T-cell (primary cell): Measurements from ENCODE around the gene APOM. TPM values are rescaled to one million over a fixed set of nuclear protein-coding genes. Genes with fewer than 3 reads are reported as not detected.

Source experiments
- ATAC-seq, 4 experiments: fragments of 200-7000 bp in 3 of 4; fragments of 150-1000 bp in 1 of 4; cut with Tn5 transposase; replicated peaks in 1 of 4; 1 replicate in 3 of 4; 2 replicates in 1 of 4; pipeline ENCODE4 v1.10.0; 2021; ENCODE audit warnings: moderate library complexity in 3 of 4, mild to moderate bottlenecking in 2 of 4, moderate number of reproducible peaks in 1 of 4
- CTCF ChIA-PET, 2 donors: fragments of 300-600 bp; sonication (Branson Sonifier 250); formaldehyde crosslinking; loops; one replicate each; lab custom pipeline; 2022; ENCODE audit warnings: antibody characterized with exemption in 2 of 2; lab: Charles Lee
- POLR2A ChIA-PET, 2 donors: fragments of 300-600 bp; sonication (Branson Sonifier 250); formaldehyde crosslinking; loops; one replicate each; lab custom pipeline; 2022; ENCODE audit warnings: antibody characterized with exemption in 2 of 2; lab: Charles Lee
- DNase-seq, 35 experiments: peaks; one replicate each; pipeline versions ENCODE4 v3.0.0 to v3.0.0-alpha.2; 2013 to 2023
- H3K27ac ChIP-seq: one replicate; pipeline ENCODE4 v1.5.1; 2013; ENCODE audit warnings: low read length
- H3K27me3 ChIP-seq, 2 experiments: replicated peaks in 1 of 2; 1 replicate in 1 of 2; 2 replicates in 1 of 2; pipeline versions ENCODE4 v1.6.1 to v1.7.0; 2013; ENCODE audit warnings: low read length in 1 of 2, mixed read lengths in 1 of 2; ENCODE audit not compliant: control insufficient read depth in 2 of 2, insufficient read depth in 2 of 2; ENCODE audit errors: extremely low read depth in 1 of 2
- H3K36me3 ChIP-seq, 2 donors: 1 replicate in 1 of 2; 2 replicates in 1 of 2; pipeline versions ENCODE4 v1.6.1 to v1.7.0; 2013; ENCODE audit warnings: low read length in 1 of 2; ENCODE audit not compliant: control insufficient read depth in 2 of 2, insufficient read depth in 1 of 2; ENCODE audit errors: extremely low read depth in 1 of 2
- H3K4me1 ChIP-seq, 2 experiments: 1 replicate in 1 of 2; 2 replicates in 1 of 2; pipeline versions ENCODE4 v1.6.1 to v1.7.0; 2013; ENCODE audit warnings: low read length in 2 of 2, mixed read lengths in 1 of 2; ENCODE audit not compliant: insufficient read depth in 2 of 2, control insufficient read depth in 1 of 2; ENCODE audit errors: extremely low read depth in 1 of 2
- H3K4me3 ChIP-seq, 2 donors: 1 replicate in 1 of 2; 2 replicates in 1 of 2; pipeline versions ENCODE4 v1.5.1 to v1.7.0; 2013; ENCODE audit warnings: mild to moderate bottlenecking in 2 of 2, low read length in 1 of 2, moderate library complexity in 1 of 2; ENCODE audit not compliant: control insufficient read depth in 1 of 2; ENCODE audit errors: extremely low read depth in 1 of 2
- H3K9me3 ChIP-seq: 2 replicates; pipeline ENCODE4 v1.7.0; 2013
- H3K27ac Mint-ChIP-seq, 2 donors: one replicate each; pipeline ENCODE4 v1.8.0; 2020 to 2021; ENCODE audit warnings: mild to moderate bottlenecking in 2 of 2, mixed read lengths in 2 of 2
- H3K27me3 Mint-ChIP-seq, 2 donors: one replicate each; pipeline ENCODE4 v1.8.0; 2021 to 2022; ENCODE audit warnings: mixed read lengths in 2 of 2
- H3K36me3 Mint-ChIP-seq: one replicate; pipeline ENCODE4 v1.8.0; 2021; ENCODE audit warnings: mixed read lengths
- H3K4me1 Mint-ChIP-seq, 3 donors: one replicate each; pipeline ENCODE4 v1.8.0; 2020 to 2022; ENCODE audit warnings: mixed read lengths in 3 of 3, mild to moderate bottlenecking in 1 of 3
- H3K4me3 Mint-ChIP-seq, 3 donors: one replicate each; pipeline ENCODE4 v1.8.0; 2020 to 2022; ENCODE audit warnings: mild to moderate bottlenecking in 3 of 3, mixed read lengths in 3 of 3, moderate library complexity in 3 of 3
- H3K9me3 Mint-ChIP-seq, 3 donors: one replicate each; pipeline ENCODE4 v1.8.0; 2020 to 2022; ENCODE audit warnings: mixed read lengths in 3 of 3
- WGBS: methylation state at CpG from one replicate; pipeline ENCODE4 v1.1.5; 2013; ENCODE audit warnings: missing lambda C conversion rate; ENCODE audit not compliant: insufficient coverage; 5-methylcytosine and 5-hydroxymethylcytosine counted together
- total RNA-seq, 35 experiments: library from RNA in 6 of 35; stranded (reverse) in 6 of 35; fragments of 120-200 nt in 1 of 35; gene quantifications; one replicate each; pipeline versions ENCODE4 v1.2.1 to v1.2.4 and lab custom pipeline; 2013 to 2026

Gene APOM
- total RNA-seq, 5 donors from 2014 or later (not counting 1 experiment from before 2014, with no cell fraction given), result 1.4 to 3.6 (median 3.2) TPM

- ChIA-PET POLR2A (no interaction called here), CTCF (no interaction called here)
- Histone ChIP-seq H3K9me3 (no peaks in the 10 kb centered on the region), H3K27me3 (no peaks in the 10 kb centered on the region), H3K4me3 (no peak overlapping the region), H3K36me3 (peaks cover 26 to 98% of the 10 kb centered on the region in 2 donors), H3K4me1 (no peaks in the 10 kb centered on the region), H3K27ac (no peak overlapping the region)
- Mint-ChIP-seq H3K27ac (no peak overlapping the region), H3K36me3 (peaks cover 62% of the 10 kb centered on the region), H3K27me3 (no peaks in the 10 kb centered on the region), H3K4me1 (peaks cover 0 to 14% (median 3%) of the 10 kb centered on the region in 3 donors), H3K9me3 (no peaks in the 10 kb centered on the region), H3K4me3 (no peak overlapping the region)
- DNase-seq (no peak), ATAC-seq (no peak)
- 94% methylated on average over 5 of the region's 7 CpGs for WGBS
Observed at GRCh38 chr6:31629014-31629413, 26.7 kb upstream of the APOM start.

DNA sequence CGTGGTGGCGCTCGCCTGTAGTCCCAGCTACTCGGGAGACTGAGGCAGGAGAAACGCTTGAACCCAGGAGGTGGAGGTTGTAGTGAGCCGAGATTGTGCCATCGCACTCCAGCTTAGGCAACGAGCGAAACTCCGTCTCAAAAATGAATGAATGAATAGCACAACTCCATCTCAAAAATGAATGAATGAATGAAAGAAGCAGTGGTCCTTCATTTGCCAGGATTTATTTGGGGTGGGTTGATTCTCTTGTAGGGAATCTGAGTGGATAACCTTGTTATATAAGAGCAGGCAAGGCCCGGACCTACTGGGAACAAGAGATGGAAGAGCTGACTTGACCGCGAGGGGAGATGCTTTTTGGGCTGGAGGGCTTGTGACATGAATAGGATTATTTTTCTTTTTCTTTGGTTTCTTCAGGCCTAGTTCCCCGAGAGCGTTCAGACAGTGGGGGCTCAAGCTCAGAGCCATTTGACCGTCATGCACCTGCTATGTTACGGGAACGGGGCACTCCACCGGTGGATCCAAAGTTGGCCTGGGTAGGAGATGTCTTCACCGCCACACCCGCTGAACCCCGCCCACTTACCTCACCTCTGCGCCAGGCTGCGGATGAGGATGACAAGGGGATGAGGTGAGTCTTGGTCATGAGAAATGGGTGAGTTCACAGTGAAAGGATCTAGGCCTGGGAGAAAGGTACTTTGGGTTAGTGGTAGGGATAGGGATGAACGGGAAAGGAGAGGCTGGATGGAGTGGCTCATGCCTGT lies 25.3 kb upstream of the APOM start:
- no peaks in the 10 kb centered on the region for H3K27me3 ChIP-seq
- Mint-ChIP-seq H3K4me3 (no peak overlapping the region), H3K36me3 (peaks cover 60% of the 10 kb centered on the region), H3K27me3 (no peaks in the 10 kb centered on the region), H3K9me3 (no peaks in the 10 kb centered on the region), H3K27ac (no peak overlapping the region), H3K4me1 (peaks cover 0 to 14% (median 3%) of the 10 kb centered on the region in 3 donors)
- H3K9me3 ChIP-seq, result no peaks in the 10 kb centered on the region
- H3K27ac ChIP-seq, result no peak overlapping the region
- H3K4me1 ChIP-seq, result no peaks in the 10 kb centered on the region
- no peak for DNase-seq
- ChIA-PET CTCF (no interaction called here), POLR2A (no interaction called here)
- ATAC-seq, result no peak
- H3K36me3 ChIP-seq, result peaks cover 33 to 98% of the 10 kb centered on the region in 2 donors
- WGBS, result 93% methylated on average over 14 of the region's 25 CpGs
- H3K4me3 ChIP-seq, result no peak overlapping the region

GRCh38 chr6:31631209-31631608 lies 24.5 kb upstream of the APOM start:
- ChIA-PET POLR2A (no interaction called here), CTCF (no interaction called here)
- DNase-seq (no peak), ATAC-seq (peak in 1 of 4 experiments; percentile 10)
- Histone ChIP-seq H3K27ac (no peak overlapping the region), H3K27me3 (no peaks in the 10 kb centered on the region), H3K4me1 (no peaks in the 10 kb centered on the region), H3K9me3 (no peaks in the 10 kb centered on the region), H3K4me3 (no peak overlapping the region), H3K36me3 (peaks cover 40 to 98% of the 10 kb centered on the region in 2 donors)
- Mint-ChIP-seq H3K9me3 (no peaks in the 10 kb centered on the region), H3K4me3 (no peak overlapping the region), H3K4me1 (peaks cover 0 to 14% (median 3%) of the 10 kb centered on the region in 3 donors), H3K27me3 (no peaks in the 10 kb centered on the region), H3K36me3 (peaks cover 60% of the 10 kb centered on the region), H3K27ac (no peak overlapping the region)
- WGBS, result 99% methylated on average over 9 of the region's 16 CpGs

GRCh38 chr6:31631681-31632278 lies 23.9 kb upstream of the APOM start:
- peak in 1 of 4 experiments; percentile 5 for ATAC-seq
- Mint-ChIP-seq H3K27me3 (no peaks in the 10 kb centered on the region), H3K4me3 (no peak overlapping the region), H3K36me3 (peaks cover 61% of the 10 kb centered on the region), H3K4me1 (peaks cover 0 to 14% (median 3%) of the 10 kb centered on the region in 3 donors), H3K9me3 (no peaks in the 10 kb centered on the region), H3K27ac (no peak overlapping the region)
- no peak overlapping the region for H3K4me3 ChIP-seq
- WGBS, result 97% methylated on average over 19 of the region's 32 CpGs
- CTCF ChIA-PET, result no interaction called here
- no peaks in the 10 kb centered on the region for H3K9me3 ChIP-seq
- no peak overlapping the region for H3K27ac ChIP-seq
- DNase-seq, result no peak
- no peaks in the 10 kb centered on the region for H3K27me3 ChIP-seq
- H3K4me1 ChIP-seq, result no peaks in the 10 kb centered on the region
- POLR2A ChIA-PET, result no interaction called here
- peaks cover 40 to 98% of the 10 kb centered on the region in 2 donors for H3K36me3 ChIP-seq

GRCh38 chr6:31632279-31632946 lies 23.3 kb upstream of the APOM start:
- H3K4me1 Mint-ChIP-seq, result peaks cover 0 to 11% (median 3%) of the 10 kb centered on the region in 3 donors
- H3K4me3 Mint-ChIP-seq, result no peak overlapping the region
- Histone ChIP-seq H3K9me3 (no peaks in the 10 kb centered on the region), H3K36me3 (peaks cover 39 to 98% of the 10 kb centered on the region in 2 donors), H3K27ac (no peak overlapping the region), H3K4me1 (no peaks in the 10 kb centered on the region), H3K27me3 (no peaks in the 10 kb centered on the region), H3K4me3 (no peak overlapping the region)
- ATAC-seq (no peak), DNase-seq (no peak)
- no peak overlapping the region for H3K27ac Mint-ChIP-seq
- no peaks in the 10 kb centered on the region for H3K9me3 Mint-ChIP-seq
- ChIA-PET CTCF (no interaction called here), POLR2A (no interaction called here)
- H3K27me3 Mint-ChIP-seq, result no peaks in the 10 kb centered on the region
- 98% methylated on average over 9 of the region's 26 CpGs for WGBS
- H3K36me3 Mint-ChIP-seq, result peaks cover 62% of the 10 kb centered on the region

DNA sequence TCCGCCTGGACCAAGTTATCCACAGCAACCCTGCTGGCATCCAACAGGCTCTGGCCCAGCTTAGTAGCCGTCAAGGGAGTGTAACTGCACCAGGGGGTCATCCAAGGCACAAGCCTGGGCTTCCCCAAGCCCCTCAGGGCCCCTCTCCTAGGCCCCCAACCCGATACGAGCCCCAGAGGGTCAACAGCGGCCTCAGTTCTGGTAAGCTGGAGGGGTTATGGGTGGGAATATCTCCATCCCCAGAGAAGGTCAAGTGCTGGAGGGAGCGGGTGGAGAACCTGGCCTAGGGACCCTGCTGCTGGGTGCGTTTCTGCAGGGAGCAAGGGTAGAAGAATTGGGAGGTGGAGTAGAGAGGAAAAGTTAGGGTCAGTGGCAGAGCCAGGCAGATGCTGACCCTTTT lies 22.2 kb upstream of the APOM start:
- ATAC-seq, result no peak
- H3K27ac Mint-ChIP-seq, result no peak overlapping the region

More for the DNA sequence above, 22.2 kb upstream of the APOM start:
- H3K4me1 ChIP-seq, result no peaks in the 10 kb centered on the region
- ChIA-PET CTCF (no interaction called here), POLR2A (interaction anchor here in 1 of 2 donors (1.0 kb wide), 1 partner anchor 35 kb away, joined by 10 read pairs; no protein-coding TSS in a partner anchor)
- WGBS, result 92% methylated on average over 5 of the region's 7 CpGs
- no peaks in the 10 kb centered on the region for H3K9me3 Mint-ChIP-seq
- H3K27ac ChIP-seq, result no peak overlapping the region
- H3K36me3 Mint-ChIP-seq, result peaks cover 52% of the 10 kb centered on the region
- peaks cover 0 to 6% (median 0%) of the 10 kb centered on the region in 3 donors for H3K4me1 Mint-ChIP-seq
- no peaks in the 10 kb centered on the region for H3K27me3 Mint-ChIP-seq
- peaks cover 37 to 97% of the 10 kb centered on the region in 2 donors for H3K36me3 ChIP-seq
- no peaks in the 10 kb centered on the region for H3K9me3 ChIP-seq
- no peak overlapping the region for H3K4me3 ChIP-seq
- DNase-seq, result no peak
- H3K4me3 Mint-ChIP-seq, result no peak overlapping the region
- no peaks in the 10 kb centered on the region for H3K27me3 ChIP-seq
